ENCODE data around the gene FAM83F. TPM values are rescaled to one million over a fixed set of nuclear protein-coding genes. Genes with fewer than 3 reads are reported as not detected.

The FAM83F gene
- total and polyA plus RNA-seq, 2 experiments from 2014 or later, result 0.18 TPM; not detected in 1

GRCh38 chr22:39960791-39961746, 33.7 kb upstream of the FAM83F start:
- no peak for TF ChIP-seq CTCF (IDR thresholded peaks at IDR 0.05; ENCODE audit: low read depth, low read length)
- no peak overlapping the region for H3K4me3 ChIP-seq
- H3K36me3 ChIP-seq, result no peaks in the 10 kb centered on the region
- H3K27ac ChIP-seq, result no peak overlapping the region
- H3K27me3 ChIP-seq, result no peaks in the 10 kb centered on the region
- peak in 1 of 2 donors; percentile 98 for DNase-seq (ENCODE audit: low read depth in 1 of 2, low spot score in 1 of 2)
- no peaks in the 10 kb centered on the region for H3K9me3 ChIP-seq (ENCODE audit: low read depth)
- H3K4me1 ChIP-seq (ENCODE audit: low read depth), result peaks cover 5% of the 10 kb centered on the region

- Histone ChIP-seq H3K36me3 (no peaks in the 10 kb centered on the region), H3K9me3 (ENCODE audit: low read depth) (no peaks in the 10 kb centered on the region), H3K27ac (no peak overlapping the region), H3K4me1 (ENCODE audit: low read depth) (peaks cover 5% of the 10 kb centered on the region), H3K27me3 (no peaks in the 10 kb centered on the region), H3K4me3 (no peak overlapping the region)
- TF ChIP-seq CTCF (IDR thresholded peaks at IDR 0.05; ENCODE audit: low read depth, low read length), result no peak
- DNase-seq (ENCODE audit: low read depth in 1 of 2, low spot score in 1 of 2), result no peak
Measured at GRCh38 chr22:39962071-39962470, 32.7 kb upstream of the FAM83F start.

- H3K9me3 ChIP-seq (ENCODE audit: low read depth), result no peaks in the 10 kb centered on the region
- DNase-seq (ENCODE audit: low read depth in 1 of 2, low spot score in 1 of 2), result no peak
- no peaks in the 10 kb centered on the region for H3K36me3 ChIP-seq
- no peaks in the 10 kb centered on the region for H3K27me3 ChIP-seq
- no peaks in the 10 kb centered on the region for H3K4me1 ChIP-seq (ENCODE audit: low read depth)
- no peak overlapping the region for H3K4me3 ChIP-seq
- TF ChIP-seq CTCF (IDR thresholded peaks at IDR 0.05; ENCODE audit: low read depth, low read length), result no peak
- no peak overlapping the region for H3K27ac ChIP-seq
Measured at GRCh38 chr22:39965748-39966147, 29.0 kb upstream of the FAM83F start.

GRCh38 chr22:39966470-39966869, 28.3 kb upstream of the FAM83F start:
- DNase-seq (ENCODE audit: low read depth in 1 of 2, low spot score in 1 of 2), result peak in 1 of 2 donors; percentile 29
- H3K36me3 ChIP-seq, result no peaks in the 10 kb centered on the region
- H3K27ac ChIP-seq, result no peak overlapping the region
- H3K9me3 ChIP-seq (ENCODE audit: low read depth), result no peaks in the 10 kb centered on the region
- H3K4me1 ChIP-seq (ENCODE audit: low read depth), result no peaks in the 10 kb centered on the region
- no peak overlapping the region for H3K4me3 ChIP-seq
- no peaks in the 10 kb centered on the region for H3K27me3 ChIP-seq
- no peak for TF ChIP-seq CTCF (IDR thresholded peaks at IDR 0.05; ENCODE audit: low read depth, low read length)

GRCh38 chr22:39967103-39967829, 27.5 kb upstream of the FAM83F start:
- Histone ChIP-seq H3K4me3 (no peak overlapping the region), H3K36me3 (no peaks in the 10 kb centered on the region), H3K27ac (no peak overlapping the region), H3K9me3 (ENCODE audit: low read depth) (no peaks in the 10 kb centered on the region), H3K27me3 (no peaks in the 10 kb centered on the region), H3K4me1 (ENCODE audit: low read depth) (no peaks in the 10 kb centered on the region)
- TF ChIP-seq CTCF (IDR thresholded peaks at IDR 0.05; ENCODE audit: low read depth, low read length), result no peak
- peak in 1 of 2 donors; percentile 52 for DNase-seq (ENCODE audit: low read depth in 1 of 2, low spot score in 1 of 2)
